Measurements from ENCODE around the gene ZNF587.

DNA sequence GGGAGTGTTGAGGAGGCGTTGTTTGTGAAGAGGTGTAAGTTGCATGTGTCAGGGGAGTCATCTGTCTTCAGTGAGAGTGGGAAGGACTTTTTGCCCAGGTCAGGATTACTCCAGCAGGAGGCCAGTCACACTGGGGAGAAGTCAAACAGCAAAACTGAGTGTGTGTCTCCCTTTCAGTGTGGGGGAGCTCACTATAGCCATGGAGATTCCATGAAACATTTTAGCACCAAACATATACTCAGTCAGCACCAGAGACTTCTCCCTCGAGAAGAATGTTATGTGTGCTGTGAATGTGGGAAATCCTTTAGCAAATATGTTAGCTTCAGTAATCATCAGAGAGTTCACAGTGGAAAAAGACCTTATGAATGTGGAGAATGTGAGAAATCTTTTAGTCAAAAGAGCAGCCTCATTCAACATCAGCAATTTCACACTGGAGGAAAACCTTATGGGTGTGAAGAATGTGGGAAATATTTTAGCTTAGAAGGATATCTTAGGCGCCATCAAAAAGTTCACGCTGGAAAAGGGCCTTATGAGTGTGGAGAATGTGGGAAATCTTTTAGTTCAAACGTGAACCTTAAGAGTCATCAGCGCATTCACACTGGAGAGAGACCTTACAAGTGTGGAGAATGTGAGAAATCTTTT is 8.4 kb upstream of the ZNF587 start:
- TF ChIP-seq, protein P1, sequence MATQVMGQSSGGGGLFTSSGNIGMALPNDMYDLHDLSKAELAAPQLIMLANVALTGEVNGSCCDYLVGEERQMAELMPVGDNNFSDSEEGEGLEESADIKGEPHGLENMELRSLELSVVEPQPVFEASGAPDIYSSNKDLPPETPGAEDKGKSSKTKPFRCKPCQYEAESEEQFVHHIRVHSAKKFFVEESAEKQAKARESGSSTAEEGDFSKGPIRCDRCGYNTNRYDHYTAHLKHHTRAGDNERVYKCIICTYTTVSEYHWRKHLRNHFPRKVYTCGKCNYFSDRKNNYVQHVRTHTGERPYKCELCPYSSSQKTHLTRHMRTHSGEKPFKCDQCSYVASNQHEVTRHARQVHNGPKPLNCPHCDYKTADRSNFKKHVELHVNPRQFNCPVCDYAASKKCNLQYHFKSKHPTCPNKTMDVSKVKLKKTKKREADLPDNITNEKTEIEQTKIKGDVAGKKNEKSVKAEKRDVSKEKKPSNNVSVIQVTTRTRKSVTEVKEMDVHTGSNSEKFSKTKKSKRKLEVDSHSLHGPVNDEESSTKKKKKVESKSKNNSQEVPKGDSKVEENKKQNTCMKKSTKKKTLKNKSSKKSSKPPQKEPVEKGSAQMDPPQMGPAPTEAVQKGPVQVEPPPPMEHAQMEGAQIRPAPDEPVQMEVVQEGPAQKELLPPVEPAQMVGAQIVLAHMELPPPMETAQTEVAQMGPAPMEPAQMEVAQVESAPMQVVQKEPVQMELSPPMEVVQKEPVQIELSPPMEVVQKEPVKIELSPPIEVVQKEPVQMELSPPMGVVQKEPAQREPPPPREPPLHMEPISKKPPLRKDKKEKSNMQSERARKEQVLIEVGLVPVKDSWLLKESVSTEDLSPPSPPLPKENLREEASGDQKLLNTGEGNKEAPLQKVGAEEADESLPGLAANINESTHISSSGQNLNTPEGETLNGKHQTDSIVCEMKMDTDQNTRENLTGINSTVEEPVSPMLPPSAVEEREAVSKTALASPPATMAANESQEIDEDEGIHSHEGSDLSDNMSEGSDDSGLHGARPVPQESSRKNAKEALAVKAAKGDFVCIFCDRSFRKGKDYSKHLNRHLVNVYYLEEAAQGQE (IDR thresholded peaks at IDR 0.05; ENCODE audit: insufficient read depth in 1 of 2, low read depth in 2 of 2, low read length in 2 of 2): no peak
- no peak for TF ChIP-seq POLR2AphosphoS5 (IDR thresholded peaks at IDR 0.05; ENCODE audit: low read depth, low read length)
